Pancreas (tissue), 10 donors: ENCODE measurements around the gene FADS3. TPM values are rescaled to one million over a fixed set of nuclear protein-coding genes. Genes with fewer than 3 reads are reported as not detected.

Experiments used
- ATAC-seq, 4 donors: fragments of 200-7000 bp; cut with Tn5 transposase; one replicate each; pipeline versions ENCODE4 v1.8.0 to v1.9.1; 2020; ENCODE audit warnings: mild to moderate bottlenecking in 4 of 4, moderate library complexity in 4 of 4
- DNase-seq, 6 donors: peaks; one replicate each; pipeline ENCODE4 v3.0.0-alpha.2; 2020
- FAIRE-seq: peaks from 2 replicates; lab custom pipeline; 2012; peaks lifted over from hg19 to GRCh38; lab: Jason Lieb, UNC
- H3K27ac ChIP-seq, 4 donors: fragments of 200-600 bp; sonication (generic); 1 replicate in 3 of 4; 2 replicates in 1 of 4; pipeline versions ENCODE4 v1.5.0 to v1.8.0; 2020
- H3K27me3 ChIP-seq, 4 donors: fragments of 200-600 bp; one replicate each; pipeline ENCODE4 v1.8.0; 2021
- H3K36me3 ChIP-seq, 3 donors: fragments of 200-600 bp; sonication (generic) in 1 of 3; one replicate each; pipeline versions ENCODE4 v1.5.0 to v1.8.0; 2020 to 2021
- H3K4me1 ChIP-seq, 3 donors: fragments of 200-600 bp; one replicate each; pipeline ENCODE4 v1.8.0; 2021
- H3K4me3 ChIP-seq, 4 donors: fragments of 200-600 bp; sonication (generic) in 2 of 4; one replicate each; pipeline versions ENCODE4 v1.5.0 to v1.8.0; 2020 to 2021
- H3K9me3 ChIP-seq, 4 donors: fragments of 200-600 bp; one replicate each; pipeline ENCODE4 v1.8.0; 2021
- CTCF ChIP-seq, 4 donors: fragments of 200-600 bp; sonication (generic) in 3 of 4; IDR thresholded peaks; one replicate each; pipeline versions ENCODE4 v1.5.0 to v1.8.0; 2021; ENCODE audit warnings: antibody characterized with exemption in 4 of 4
- WGBS, 2 donors: extraction: QIAGEN DNeasy Blood & Tissue Kit; methylation state at CpG; one replicate each; pipeline ENCODE4 v1.1.7; 2013; 5-methylcytosine and 5-hydroxymethylcytosine counted together
- intact Hi-C, 3 donors: fragments of 100-400 bp; cut with DNase I; formaldehyde crosslinking; loops; one replicate each; pipeline versions ENCODE4 v1.11.1 to v1.14.2; 2022
- polyA plus RNA-seq, 2 donors: library from polyadenylated mRNA; stranded (reverse); fragments of 200-250 nt; gene quantifications; one replicate each; pipeline ENCODE4 v1.2.3, GENCODE V29; 2013
- total RNA-seq, 6 donors: library from RNA; stranded (reverse); fragmentation: NEBNext Ultra II Directional in 4 of 6; extraction: Animal tissue kit (Norgen Biotek cat#: 25700) in 4 of 6; gene quantifications; one replicate each; pipeline versions ENCODE4 v1.2.1 to v1.2.4, GENCODE V29; 2021 to 2023
- donor health status: healthy with polysubstance abuse.
- donor health status: DM: no; HTN: no; CAD: no; lungs with moderate emphysema.
- donor health status: DM: no; HTN: no; CAD: no.
- donor health status: control.
- donor health status: control.
- donor health status: Bipolar disorder and iron deficiency.
- donor health status: DM: yes; HTN: yes; CAD: no.
- donor health status: DM: no; HTN: no; CAD: no.
- donor health status: DM: no; HTN: no; CAD: no.
- donor health status: DM: yes; HTN: yes; CAD: no.

Gene FADS3
- total and polyA plus RNA-seq, 8 donors = 11.2 to 42.7 (median 19.9) TPM

DNA sequence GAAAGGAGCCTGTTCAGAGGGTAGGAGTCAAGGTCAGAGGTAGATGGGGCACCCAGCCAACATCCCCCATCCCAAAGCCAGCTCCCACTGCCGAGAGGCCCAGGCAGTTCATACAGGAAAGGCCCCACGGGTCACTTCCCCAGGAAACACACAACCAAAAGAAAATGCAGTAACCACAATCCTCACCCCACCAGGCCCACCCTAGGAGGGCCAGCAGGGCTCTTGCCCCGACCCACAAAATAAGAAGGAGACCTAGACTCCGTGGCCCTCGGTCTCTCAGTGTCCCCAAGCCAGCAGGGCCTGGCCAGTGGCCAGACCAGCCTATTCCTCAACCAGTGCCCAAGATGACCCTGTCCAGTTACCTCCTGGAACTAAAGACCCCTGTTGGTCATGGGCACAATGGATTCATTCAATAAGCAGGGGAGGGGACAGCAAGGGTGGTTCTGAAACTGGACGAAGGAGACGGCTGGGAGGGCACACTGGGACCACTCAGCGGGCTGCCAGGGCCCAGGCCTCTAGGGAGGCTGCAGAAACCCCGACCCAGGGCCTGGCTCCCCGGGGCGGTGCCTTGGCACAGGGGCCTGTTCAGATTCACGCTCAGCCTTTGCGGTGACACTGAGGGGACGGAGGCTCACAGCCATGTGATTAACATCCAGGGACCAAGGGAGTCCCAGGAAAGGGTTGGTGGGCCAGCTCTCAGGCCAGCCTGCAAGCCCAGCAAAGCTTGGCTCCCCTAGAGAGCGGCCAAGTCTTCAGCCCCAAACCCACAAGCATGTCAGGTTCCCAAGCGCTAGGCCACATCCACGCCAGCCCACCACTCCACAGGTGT lies 20.6 kb upstream of the FADS3 start:
- Histone ChIP-seq H3K4me1 (no peaks in the 10 kb centered on the region), H3K27me3 (no peaks in the 10 kb centered on the region), H3K9me3 (no peaks in the 10 kb centered on the region), H3K36me3 (no peaks in the 10 kb centered on the region), H3K4me3 (no peak overlapping the region), H3K27ac (no peak overlapping the region)
- ATAC-seq (no peak), FAIRE-seq (no peak), DNase-seq (peak in 1 of 6 donors; percentile 22)
- intact Hi-C loops = no loop called here
- 76 to 80% methylated on average over 17 of the region's 17 CpGs for WGBS, 2 donors
- no peak for TF ChIP-seq CTCF (IDR thresholded peaks at IDR 0.05)

DNA sequence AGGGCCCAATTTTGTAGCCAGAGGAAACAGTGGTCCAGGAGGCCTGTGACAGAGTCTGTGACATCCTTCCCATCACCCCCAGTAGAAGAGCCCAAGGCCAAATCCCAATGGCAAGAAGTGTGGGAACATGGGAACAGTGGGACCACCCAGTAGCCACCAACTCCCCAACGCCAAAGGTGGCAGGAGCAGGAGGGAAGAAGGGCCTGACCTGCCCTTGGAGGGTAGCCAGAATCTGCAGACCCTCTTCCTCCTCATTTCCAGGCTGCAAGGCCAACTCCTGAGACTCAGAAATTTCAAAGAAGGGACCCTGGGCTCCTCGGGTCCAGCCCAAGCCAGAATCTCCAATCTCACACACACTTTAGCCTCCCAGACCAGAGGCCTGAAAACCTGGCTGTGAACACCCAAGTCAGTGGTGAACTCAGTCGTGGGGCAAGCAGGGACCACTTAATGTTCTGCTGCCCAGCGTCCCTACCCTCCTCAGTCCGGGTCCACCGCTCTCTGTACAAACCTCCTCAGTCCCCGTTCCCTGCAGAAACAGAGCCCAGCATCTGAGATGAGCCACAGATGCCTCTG lies 19.9 kb upstream of the FADS3 start:
- ATAC-seq = no peak
- no peaks in the 10 kb centered on the region for H3K4me1 ChIP-seq
- H3K27me3 ChIP-seq = no peaks in the 10 kb centered on the region
- TF ChIP-seq CTCF (IDR thresholded peaks at IDR 0.05) = no peak
- no peak overlapping the region for H3K27ac ChIP-seq
- H3K36me3 ChIP-seq = no peaks in the 10 kb centered on the region
- WGBS, 2 donors = 76 to 86% methylated on average over 7 of the region's 7 CpGs
- FAIRE-seq = no peak
- peak in 1 of 6 donors; percentile 5 for DNase-seq
- intact Hi-C loops = no loop called here
- no peak overlapping the region for H3K4me3 ChIP-seq
- H3K9me3 ChIP-seq = no peaks in the 10 kb centered on the region

- Histone ChIP-seq H3K4me1 (no peaks in the 10 kb centered on the region), H3K27me3 (no peaks in the 10 kb centered on the region), H3K9me3 (no peaks in the 10 kb centered on the region), H3K27ac (no peak overlapping the region), H3K4me3 (no peak overlapping the region), H3K36me3 (no peaks in the 10 kb centered on the region)
- ATAC-seq (no peak), DNase-seq (peak in 1 of 6 donors; percentile 8), FAIRE-seq (no peak)
- WGBS, 2 donors = 87 to 94% methylated on average over 12 to 13 of the region's 13 CpGs
- no peak for TF ChIP-seq CTCF (IDR thresholded peaks at IDR 0.05)
- intact Hi-C loops = no loop called here
Observed at GRCh38 chr11:61910187-61911127, 19.1 kb upstream of the FADS3 start.

DNA sequence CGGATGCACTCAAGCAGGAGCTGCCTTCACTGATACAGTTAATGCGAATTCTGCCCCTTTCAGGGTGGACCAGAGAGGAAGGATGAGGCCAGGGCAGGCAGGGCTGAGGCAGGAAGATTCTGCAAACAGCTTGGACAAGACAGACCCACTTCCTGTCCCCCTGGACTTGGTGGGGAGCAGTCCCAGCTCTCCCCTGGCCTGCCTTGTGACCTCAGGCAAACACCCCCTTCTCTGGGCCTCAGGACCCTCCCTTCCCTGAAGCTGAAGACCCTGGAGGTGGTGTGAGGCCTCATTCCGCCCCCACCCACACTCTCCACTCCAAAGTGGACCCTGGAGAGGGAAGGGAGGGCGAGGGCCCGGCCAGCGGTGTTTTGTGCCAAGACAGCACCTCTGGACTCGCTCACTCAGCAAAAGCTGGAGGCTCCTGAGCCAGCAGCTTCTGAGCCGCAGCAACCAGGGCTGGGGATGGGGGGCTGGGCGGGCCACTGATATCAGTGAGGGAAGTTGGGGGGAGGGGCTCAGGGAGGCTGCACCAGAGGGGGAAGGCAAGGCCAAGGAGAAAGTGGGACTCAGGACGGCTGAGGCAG lies 17.5 kb upstream of the FADS3 start:
- no peak for TF ChIP-seq CTCF (IDR thresholded peaks at IDR 0.05)
- no peaks in the 10 kb centered on the region for H3K4me1 ChIP-seq
- H3K36me3 ChIP-seq = no peaks in the 10 kb centered on the region
- no peaks in the 10 kb centered on the region for H3K9me3 ChIP-seq
- 66 to 70% methylated on average over 10 of the region's 10 CpGs for whole genome bisulfite sequencing, 2 donors
- H3K4me3 ChIP-seq = no peak overlapping the region
- intact Hi-C loops = loop anchor here in 1 of 3 donors (10.0 kb wide), 1 partner anchor 156 kb away; no protein-coding TSS in a partner anchor
- peak in 3 of 4 donors; percentile 10 to 29 (median 19) for ATAC-seq
- H3K27ac ChIP-seq = no peak overlapping the region
- no peaks in the 10 kb centered on the region for H3K27me3 ChIP-seq
- FAIRE-seq = no peak
- DNase-seq = peak in 3 of 6 donors; percentile 40 to 63 (median 54)
